ENCODE measurements around the gene KCTD19.

The KCTD19 gene

DNA sequence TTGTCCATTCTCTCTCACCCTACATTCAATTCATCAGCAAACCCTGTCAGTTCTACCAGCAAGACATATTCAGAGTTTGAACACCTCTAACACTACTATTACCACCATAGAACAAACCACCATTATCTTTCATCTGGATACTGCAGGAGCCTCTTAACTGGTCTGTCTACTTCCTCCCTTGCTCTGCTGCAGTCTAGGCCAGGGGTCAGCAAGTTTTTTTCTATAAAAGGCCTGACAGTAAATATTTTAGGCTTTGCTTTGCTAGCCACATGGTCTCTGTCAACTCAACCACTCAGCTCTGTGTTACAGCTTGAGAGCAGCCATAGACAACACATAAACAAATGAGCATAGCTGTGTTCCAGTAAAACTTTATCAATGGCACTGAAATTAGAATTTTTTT, 13.8 kb downstream of the KCTD19 start:
- no peak for DNase-seq

- peak; percentile 85 for DNase-seq
These were observed 14.7 kb downstream of the KCTD19 start for GRCh38 chr16:67311607-67312488.

DNA sequence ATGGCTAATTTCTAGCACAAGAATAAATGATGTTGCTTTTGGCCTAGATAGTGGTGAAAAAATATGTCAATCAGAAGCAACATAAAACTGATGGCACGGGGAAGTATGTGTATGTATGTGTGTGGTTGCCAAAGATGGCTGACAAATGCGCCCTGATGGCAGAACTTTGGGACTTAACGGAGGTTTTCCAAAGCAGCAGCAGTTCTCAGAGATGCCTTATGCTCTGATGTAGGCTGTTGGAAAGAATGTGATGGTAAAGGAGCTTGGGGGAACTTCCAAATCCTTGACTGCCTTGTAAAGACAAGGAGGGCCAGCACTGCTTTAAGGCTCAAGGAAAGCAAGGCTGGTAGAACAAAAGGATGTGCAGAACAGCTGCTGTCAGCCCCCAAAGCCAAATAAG, 16.0 kb downstream of the KCTD19 start:
- no peak for DNase-seq

DNA sequence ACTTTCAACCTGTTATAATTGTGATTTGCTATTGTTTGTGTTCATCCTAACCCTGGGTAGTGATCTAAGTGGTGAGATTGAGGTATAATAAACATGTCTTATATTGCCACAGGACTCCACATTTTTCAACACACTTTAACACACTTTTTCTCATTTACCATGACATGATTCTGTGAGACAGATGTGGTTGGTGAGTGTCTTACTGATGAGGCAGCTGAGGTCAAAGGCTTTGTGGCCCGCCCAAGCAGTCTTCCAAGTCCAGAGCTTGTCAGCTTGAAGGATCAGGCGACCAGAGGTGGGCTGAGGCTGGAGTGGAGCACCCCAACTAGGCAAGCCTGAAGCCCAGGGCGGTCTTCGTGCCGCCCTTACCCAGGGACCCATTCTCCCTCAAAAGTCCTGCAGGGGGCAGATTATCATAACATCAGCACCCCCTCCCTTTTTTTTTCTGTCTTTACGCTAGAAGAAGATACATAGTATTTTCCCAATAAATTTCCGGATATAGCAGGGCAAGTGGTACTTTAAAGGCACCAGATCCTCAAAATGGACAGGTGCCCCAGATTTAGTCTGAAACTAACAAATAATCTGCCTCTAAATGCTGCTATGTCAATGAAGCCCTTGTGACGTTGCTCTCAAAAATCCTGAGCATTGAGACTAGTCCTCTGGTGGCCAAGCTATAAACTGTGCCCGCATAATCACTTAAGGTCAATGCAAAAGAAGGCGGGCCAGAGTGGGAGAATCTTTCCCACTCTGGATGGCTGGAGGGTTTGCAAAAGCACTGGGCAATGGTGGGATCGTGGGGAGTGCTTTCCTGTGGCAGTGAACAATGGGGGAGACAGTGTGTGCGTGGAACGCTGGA, 21.1 kb downstream of the KCTD19 start:
- DNase-seq: no peak

GRCh38 chr16:67304020-67304419, 22.5 kb downstream of the KCTD19 start:
- no peak for DNase-seq

- DNase-seq: no peak
These were observed 23.6 kb downstream of the KCTD19 start for GRCh38 chr16:67302970-67303369.

DNA sequence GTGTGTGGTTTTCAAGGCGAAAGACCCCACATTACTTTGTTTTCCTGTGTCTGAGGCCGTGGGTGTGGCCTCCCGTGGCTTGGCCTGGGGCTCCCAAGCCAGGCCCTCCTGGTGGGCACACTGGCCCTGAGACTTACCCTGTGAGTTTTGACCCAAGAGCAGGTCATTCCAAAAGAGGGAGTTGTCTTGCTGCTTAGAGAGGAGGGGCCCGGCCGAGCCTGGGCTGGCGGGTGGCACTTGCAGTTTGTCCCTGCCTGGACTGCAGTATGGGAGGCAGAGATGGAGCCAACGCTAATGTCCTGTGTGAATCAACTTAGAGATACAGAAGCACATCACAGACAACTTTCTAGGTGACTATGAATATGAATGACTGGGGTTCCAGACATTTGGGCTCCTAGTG, 24.5 kb downstream of the KCTD19 start:
- DNase-seq: no peak

- no peak for DNase-seq
These were observed 25.3 kb downstream of the KCTD19 start for GRCh38 chr16:67301080-67301782.

DNA sequence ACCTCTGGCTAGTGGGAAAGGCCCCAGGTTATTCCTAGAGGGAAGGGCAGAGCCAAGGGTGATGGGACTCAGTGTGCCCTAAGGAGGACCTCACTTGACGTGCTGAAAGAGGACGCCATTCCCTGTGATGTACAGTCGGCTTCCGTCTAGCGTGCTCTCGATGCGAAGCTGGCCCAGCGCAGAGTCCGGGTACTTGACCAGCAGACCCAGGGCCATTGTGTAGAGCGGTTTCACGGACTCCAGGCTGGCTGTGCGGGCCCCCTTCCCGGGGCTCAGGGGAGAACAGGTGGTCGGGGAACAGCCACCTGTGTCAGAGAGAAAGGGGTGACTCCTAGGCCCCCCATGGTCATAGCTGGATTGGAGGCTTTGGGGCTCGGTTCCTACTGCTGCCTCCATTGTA, 27.3 kb downstream of the KCTD19 start:
- DNase-seq: no peak

DNA sequence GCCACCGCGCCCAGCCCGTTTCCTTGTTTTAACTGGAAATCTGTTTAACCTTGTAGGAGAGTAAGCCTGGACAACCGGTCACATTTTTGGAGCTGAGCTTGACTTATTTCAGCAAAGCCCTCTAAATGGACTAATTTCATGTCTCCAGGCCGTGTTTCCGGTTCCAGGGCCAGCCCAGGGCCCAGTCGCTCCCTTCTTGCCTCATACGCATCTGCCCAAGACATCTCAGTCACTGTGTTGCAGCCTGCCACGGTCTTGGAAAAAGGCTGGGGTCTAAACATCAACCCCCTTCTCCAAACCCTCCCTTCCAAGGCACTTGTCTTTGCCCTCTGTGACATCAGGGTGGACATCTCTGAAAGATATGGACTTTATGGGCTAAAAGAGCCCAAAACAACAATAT, 28.3 kb downstream of the KCTD19 start:
- no peak for DNase-seq

DNA sequence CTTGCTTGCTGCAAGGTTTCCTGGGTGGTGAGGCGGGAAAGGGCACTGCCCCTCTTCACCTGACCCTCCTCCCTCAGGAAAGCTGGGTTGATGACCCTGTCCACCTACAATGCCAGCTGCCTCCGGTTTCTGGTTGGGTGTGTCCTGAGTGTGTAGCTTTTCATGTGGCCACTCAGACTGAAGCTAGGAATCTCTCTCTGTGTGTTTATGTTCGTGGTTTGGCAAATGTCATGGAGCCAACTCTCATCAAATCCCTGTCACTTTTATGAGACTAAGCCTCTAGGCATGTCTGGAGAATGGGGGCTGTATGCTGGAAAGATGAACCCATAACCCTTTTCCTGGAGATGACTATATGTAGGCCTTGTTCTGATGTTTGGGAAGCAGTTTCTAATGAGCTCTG, 30.1 kb downstream of the KCTD19 start:
- DNase-seq: no peak

GRCh38 chr16:67294938-67295361, 31.6 kb downstream of the KCTD19 start:
- no peak for DNase-seq

DNA sequence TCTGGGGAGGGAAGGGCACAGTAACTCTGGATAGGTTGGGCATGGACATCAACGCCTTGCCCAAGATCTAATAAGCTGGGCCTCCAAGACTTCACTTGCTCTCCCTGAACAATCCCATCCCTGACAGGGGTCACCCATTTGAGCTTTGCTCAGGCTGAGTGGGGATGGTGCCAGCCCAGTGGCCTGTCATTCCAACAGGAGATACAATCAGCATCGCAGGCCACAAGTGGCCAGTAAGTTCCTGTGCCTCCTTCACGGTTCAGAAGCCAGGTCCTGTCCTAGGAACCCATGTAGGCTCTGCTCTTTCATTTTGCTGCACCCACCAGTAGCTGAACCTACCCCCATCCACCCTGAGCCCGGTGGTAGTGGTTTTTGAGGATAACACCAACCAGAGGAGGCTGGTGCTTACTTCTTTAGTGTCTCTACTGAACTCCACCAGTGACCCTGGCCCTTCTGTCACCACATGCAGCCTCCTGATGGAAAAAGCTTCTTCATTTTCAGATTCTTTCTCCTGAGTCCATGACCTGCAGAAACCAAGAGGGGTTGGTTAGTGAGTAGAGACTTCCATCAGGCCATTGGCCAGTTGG, 32.3 kb downstream of the KCTD19 start:
- DNase-seq: no peak

GRCh38 chr16:67291461-67291860, 35.1 kb downstream of the KCTD19 start:
- DNase-seq: no peak

- DNase-seq: no peak
These were observed 38.6 kb downstream of the KCTD19 start for GRCh38 chr16:67287960-67288359.

DNA sequence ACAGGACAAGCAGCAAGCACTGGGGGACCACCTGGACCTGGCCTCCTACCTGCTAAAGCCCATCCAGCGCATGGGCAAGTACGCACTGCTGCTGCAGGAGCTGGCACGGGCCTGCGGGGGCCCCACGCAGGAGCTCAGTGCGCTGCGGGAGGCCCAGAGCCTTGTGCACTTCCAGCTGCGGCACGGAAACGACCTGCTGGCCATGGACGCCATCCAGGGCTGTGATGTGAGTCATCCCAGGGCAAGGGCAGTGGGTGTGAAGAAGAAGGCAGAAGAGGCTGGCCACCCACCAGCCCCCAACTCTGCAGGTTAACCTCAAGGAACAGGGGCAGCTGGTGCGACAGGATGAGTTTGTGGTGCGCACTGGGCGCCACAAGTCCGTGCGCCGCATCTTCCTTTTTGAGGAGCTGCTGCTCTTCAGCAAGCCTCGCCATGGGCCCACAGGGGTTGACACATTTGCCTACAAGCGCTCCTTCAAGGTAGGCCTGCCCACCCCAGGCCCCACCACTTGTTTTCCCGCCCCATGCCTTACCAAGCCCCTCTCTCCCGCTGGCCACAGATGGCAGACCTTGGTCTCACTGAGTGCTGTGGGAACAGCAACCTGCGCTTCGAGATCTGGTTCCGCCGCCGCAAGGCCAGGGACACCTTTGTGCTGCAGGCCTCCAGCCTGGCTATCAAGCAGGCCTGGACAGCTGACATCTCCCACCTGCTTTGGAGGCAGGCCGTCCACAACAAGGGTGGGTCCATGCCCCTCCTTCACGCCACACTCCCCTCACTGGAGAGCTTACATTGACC, 39.9 kb downstream of the KCTD19 start:
- DNase-seq: no peak

GRCh38 chr16:67284699-67285646, 41.6 kb downstream of the KCTD19 start:
- DNase-seq: no peak

DNA sequence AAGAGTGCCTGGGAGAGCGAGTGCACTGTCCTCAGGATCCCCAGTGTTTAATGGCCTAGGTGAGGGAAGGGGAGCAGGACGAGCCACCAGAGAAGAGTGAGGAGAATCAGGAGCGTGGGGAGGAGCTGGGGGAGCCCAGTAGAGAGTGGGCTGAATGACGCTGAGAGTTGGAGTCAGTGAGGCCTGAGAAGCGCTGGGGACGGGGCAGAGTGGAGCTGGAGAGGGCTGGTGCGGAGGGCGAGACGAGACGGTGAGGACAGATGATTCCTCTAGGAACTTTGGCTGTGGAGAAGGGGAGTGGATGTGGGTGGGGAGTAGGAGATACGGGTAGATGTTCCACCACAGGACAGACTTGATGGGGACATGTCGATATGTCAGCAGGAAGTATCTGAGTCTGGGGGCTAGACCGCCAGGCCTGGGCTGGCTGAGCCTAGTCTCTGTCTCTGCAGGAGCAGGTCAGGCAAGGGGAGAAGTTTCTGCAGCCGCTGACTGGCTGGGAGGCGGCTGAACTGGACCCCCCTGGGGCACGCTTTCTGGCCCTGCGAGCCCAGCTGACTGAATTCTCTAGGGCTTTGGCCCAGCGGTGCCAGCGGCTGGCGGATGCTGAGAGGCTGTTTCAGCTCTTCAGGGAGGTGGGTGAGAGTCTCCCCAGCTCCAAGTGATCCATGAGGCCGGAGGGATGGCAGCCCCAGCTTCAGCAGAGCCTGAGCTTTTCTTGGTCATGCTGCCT, 42.5 kb downstream of the KCTD19 start:
- DNase-seq: no peak

GRCh38 chr16:67283039-67283825, 43.3 kb downstream of the KCTD19 start:
- DNase-seq: no peak

Data from stimulated activated naive CD4-positive, alpha-beta T cell treated with Interleukin-2 at 50 U/mL for 16 hours (primary cell).